Islet precursor cell (in vitro differentiated cells): ENCODE measurements around the gene NHERF2.
"Not testable (repeated sequence)": the region's sequence is repeated elsewhere in the genome, so short reads cannot be mapped to it uniquely, and the experiment has no call there.

ENCODE experiments used
- DNase-seq: peaks from one replicate; pipeline ENCODE4 v3.0.0-alpha.2; 2018

The NHERF2 gene

GRCh38 chr16:2028620-2029220, 2.0 kb downstream of the NHERF2 start:
- DNase-seq = no peak

- DNase-seq = no peak
These were observed 2.6 kb downstream of the NHERF2 start for GRCh38 chr16:2029350-2029749.

GRCh38 chr16:2030036-2030435, 3.3 kb downstream of the NHERF2 start:
- DNase-seq = no peak

- no peak for DNase-seq
These were observed 4.4 kb downstream of the NHERF2 start for GRCh38 chr16:2031081-2031577.

- no peak for DNase-seq
These were observed 5.8 kb downstream of the NHERF2 start for GRCh38 chr16:2032285-2033056.

- peak; percentile 83 for DNase-seq
These were observed 6.6 kb downstream of the NHERF2 start for GRCh38 chr16:2033057-2033908.

GRCh38 chr16:2033909-2034695, 7.4 kb downstream of the NHERF2 start:
- DNase-seq = not testable (repeated sequence)

- DNase-seq = no peak
These were observed 8.2 kb downstream of the NHERF2 start for GRCh38 chr16:2034696-2035430.

- peak; percentile 76 for DNase-seq
These were observed 8.9 kb downstream of the NHERF2 start for GRCh38 chr16:2035431-2036199.

- DNase-seq = no peak
These were observed 9.7 kb downstream of the NHERF2 start for GRCh38 chr16:2036200-2036966.

GRCh38 chr16:2037115-2037514, 10.4 kb downstream of the NHERF2 start:
- no peak for DNase-seq

- DNase-seq = no peak
These were observed 11.1 kb downstream of the NHERF2 start for GRCh38 chr16:2037647-2038381.

- DNase-seq = no peak
These were observed 11.9 kb downstream of the NHERF2 start for GRCh38 chr16:2038382-2039231.

- DNase-seq = no peak
These were observed 12.8 kb downstream of the NHERF2 start for GRCh38 chr16:2039274-2040031.

- DNase-seq = no peak
These were observed 13.5 kb downstream of the NHERF2 start for GRCh38 chr16:2040041-2040786.

- DNase-seq = no peak
These were observed 14.3 kb downstream of the NHERF2 start for GRCh38 chr16:2040787-2041522.
